GM18868 (cell line): ENCODE data around the gene PPA1.
A peak's percentile ranks its signal among the peaks of the same experiment; 100 is the strongest.
"Not testable (repeated sequence)": the region's sequence is repeated elsewhere in the genome, so short reads cannot be mapped to it uniquely, and the experiment has no call there.

Experiments
- ATAC-seq: cut with Tn5 transposase; IDR thresholded peaks from one replicate; pipeline ENCODE4 v1.9.1; 2021; ENCODE audit warnings: mild to moderate bottlenecking, moderate library complexity; ENCODE audit not compliant: unreplicated experiment

Gene PPA1

DNA sequence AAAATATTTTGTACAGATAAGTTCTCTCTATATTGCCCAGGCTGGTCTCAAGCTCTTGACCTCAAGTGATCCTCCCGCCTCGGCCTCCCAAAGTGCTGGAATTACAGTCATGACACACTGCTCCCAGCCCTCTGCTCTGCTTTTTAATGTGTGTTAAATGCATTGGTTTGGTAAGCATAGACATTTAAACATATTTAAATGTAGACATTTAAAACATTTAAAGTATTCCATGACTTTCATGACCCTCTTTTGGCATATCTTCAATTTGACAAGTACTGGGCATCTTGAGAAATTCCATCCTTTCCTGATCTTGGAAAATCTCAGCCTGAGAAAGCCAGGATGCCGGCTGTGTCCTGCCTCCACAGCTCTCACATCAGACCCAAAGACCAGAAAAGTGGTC is 57.7 kb downstream of the PPA1 start:
- no peak for ATAC-seq

DNA sequence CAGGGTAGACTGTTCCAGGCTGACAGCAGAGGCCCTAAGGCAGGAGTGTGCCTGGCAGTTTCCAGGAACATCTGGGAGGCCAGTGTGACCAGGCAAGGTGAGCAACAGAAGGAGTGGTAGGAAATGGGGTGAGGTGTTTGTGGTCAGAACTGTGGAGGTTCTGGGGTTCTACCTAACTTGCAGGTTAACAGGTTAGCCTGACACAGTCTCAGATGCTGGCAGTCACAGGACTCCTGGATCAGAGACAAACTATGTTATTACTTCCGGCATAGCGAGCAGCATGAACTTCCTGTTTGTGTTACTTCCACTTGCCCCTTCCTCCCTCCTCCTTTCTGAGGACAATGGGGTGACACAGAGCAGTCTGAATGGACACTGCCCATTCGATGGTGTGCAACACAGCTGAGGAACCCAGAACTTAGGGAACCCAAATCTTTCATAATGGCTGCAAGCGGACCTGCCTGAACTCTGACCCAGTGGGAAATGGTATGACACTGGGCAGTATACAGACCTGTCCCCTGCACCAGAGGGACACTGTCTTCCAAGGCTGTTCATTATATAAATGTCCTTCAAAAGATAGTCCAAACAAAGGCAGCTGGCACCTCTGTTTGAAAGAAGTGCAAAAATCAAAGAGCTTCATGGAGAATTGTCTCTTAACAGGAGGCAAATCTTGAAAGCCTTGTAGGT is 59.0 kb downstream of the PPA1 start:
- ATAC-seq: no peak

DNA sequence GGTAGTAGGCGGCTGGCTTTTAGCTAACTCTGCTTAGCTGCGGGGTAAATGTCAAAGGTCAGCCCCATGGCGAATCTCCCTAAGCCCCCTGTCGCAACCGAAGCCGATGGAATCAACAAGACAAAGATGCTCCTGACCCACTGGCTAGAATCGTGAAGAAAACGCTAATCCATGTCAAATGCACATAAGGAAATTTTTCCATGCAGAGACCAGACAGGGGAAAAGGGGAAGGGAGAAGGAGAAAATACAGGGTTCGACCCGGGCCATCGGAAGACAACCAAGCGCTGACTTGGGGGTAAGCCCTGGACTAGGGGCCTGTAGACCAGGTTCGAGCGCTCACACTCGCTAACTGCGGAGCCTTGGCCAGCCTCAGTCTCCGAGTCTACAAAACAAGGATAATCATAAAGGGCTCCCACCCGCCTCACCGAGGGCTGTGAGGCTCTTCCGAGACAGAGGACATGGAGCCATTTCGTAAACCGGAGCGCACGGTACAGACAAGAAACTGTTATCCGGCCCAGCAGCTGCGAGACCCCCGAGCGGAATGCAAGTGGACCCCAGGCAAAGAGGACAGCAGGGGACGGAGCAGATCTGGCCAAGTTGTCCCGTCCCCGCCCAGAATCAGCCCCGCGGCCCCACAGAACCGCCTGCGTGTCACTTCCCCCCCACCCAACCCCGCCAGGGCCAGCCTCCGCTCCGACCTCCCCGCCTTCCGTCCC is 63.4 kb downstream of the PPA1 start:
- ATAC-seq: peak; percentile 4

DNA sequence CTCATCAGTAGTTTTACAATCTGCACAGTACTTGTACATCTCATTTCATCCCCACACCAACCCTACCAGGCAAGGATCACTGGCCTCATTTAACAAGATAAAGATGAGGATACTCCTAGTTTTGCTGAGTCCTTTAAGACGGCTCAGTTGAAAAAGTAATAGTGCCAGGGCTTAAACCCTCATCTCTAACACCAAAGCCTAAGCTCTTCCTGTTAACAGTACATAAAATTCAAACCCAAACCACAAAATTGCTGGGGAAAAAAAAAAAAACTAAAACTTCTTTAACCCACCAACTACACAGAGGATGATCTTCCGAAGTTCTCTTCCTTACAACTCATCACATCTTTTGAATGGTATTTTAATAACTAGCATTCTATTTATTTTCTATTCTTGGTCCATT is 64.2 kb downstream of the PPA1 start:
- ATAC-seq: no peak

DNA sequence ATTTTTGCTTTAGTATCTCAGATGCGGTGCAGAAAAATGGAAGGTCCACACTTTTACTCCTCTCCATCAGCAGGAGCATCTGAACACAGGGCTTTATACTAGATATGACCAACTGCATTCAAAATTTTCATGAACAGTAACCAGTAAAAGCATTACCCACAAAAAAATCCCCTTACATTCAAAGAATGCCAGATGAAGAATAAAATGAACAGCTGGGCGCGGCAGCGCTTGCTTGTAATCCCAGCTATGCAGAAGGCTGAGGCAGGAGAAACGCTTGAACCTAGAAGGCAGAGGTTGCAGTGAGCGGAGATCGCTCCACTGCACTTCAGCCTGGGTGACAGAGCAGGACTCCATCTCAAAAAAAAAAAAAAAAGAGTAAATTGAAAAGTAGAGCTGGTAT is 66.0 kb downstream of the PPA1 start:
- ATAC-seq: no peak

DNA sequence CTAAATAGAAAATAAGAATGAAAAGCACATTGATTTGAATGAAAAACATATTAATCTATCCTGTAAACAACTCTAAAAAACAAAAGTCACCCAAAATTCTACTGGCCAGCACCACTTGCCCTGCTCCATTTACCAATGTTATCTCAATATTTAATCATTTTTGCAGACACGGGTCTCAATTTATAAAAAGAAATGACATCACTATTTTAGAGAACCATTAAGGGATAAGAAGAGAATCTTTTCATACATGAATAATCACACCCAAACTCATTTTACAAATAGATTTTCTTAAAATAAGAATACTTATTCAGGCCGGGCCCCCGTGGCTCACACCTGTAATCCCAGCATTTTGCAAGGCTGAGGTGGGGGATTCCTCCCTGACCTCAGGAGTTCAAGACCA is 66.8 kb downstream of the PPA1 start:
- ATAC-seq: no peak

DNA sequence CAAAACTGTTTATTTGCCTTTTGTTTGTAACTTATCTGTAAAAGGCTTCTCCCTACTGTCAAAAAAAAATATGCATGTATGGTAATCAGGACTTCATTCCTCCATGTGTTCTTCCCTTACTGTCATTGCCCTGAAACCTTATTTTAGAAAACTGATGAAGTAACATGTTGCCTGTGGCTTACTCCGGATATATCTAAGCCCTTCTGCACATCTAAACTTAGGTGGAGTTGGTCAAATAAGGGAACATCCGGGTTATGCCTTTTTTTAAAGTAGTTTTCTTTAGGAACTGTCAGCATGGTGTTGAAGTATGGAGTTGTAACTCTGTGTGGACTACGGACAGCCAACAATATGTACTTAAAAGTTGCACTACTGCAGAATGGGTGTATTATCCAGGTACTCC is 69.1 kb downstream of the PPA1 start:
- no peak for ATAC-seq

DNA sequence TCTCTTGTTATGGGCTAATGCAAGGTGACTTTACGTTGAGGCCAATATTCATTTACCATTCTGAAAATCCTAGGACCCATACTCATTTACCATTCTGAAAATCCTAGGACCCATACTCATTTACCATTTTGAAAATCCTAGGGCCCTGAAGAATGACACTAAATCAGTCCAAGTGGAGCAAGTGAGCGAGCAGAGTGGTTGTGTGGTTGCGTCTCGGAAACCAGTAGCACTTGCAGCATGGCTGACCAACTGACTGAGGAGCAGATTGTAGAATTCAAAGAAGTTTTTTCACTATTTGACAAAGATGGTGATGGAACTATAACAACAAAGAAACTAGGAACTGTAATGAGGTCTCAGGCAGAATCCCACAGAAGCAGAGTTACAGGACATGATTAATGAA is 69.8 kb downstream of the PPA1 start:
- ATAC-seq: no peak

DNA sequence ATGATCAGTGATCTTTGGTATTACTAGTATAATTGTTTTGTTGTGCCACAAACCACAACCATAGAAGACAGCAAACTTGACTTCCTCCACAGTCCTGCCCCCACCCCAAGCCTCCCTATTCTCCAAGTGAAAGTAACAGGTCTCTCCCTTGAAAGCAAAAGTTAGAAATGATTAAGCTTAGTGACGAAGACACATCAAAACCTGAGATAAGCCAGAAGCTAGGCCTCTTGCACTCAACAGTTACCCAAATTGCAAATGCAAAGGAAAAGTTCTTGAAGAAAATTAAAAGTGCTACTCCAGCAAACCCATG is 70.4 kb downstream of the PPA1 start:
- ATAC-seq: peak; percentile 65

DNA sequence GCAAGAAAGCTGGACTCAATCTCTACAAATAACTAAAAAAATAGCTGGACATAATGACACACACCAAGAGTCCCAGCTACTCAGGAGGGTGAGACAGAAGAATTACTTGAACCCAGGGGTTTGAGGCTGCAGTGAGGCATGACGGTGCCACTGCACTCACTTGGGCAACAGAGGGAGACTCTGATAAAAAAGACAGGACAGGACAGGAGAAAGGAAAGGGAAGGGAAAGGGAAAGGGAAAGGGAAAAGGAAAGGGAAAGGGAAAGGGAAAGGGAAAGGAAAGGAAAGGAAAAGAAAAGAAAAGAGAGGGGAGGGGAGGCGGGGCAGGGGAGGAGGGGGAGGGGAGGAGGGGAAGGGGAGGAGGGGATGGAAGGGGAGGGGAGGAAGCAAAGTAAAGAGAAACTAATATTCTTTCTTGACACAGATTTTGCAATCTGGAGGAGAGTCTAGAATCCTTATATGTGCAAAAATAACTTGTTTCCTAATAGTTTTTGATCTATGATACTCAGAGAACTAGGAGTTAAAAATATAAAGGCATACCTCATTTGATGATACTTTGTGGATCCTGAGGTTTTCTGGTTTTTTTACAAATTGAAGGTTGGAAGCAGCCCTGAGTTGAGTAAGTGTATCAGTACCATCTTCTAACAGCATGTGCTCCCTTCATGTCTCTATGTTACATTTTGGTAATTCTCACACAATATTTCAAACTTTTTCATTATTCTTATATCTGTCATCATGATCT is 70.9 kb downstream of the PPA1 start:
- no peak for ATAC-seq

DNA sequence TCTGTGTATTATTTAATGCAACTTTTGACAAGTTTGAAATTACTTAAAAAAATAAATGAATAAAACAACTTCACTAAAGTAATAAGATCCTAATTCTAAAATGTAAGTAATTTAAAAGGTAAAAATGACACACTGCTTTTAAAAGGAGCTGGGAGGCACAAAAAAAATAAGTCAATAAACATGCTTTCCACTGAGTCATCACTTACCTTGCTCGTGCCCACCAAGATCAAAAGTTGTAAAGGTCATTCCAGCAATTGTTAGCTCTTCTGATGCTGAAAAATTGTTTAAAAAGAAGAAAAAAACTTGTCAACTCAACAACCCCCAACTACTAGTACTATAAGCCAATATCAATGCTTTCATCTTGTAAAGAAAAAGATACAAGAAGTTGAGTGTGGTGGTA is 72.4 kb downstream of the PPA1 start:
- ATAC-seq: no peak

DNA sequence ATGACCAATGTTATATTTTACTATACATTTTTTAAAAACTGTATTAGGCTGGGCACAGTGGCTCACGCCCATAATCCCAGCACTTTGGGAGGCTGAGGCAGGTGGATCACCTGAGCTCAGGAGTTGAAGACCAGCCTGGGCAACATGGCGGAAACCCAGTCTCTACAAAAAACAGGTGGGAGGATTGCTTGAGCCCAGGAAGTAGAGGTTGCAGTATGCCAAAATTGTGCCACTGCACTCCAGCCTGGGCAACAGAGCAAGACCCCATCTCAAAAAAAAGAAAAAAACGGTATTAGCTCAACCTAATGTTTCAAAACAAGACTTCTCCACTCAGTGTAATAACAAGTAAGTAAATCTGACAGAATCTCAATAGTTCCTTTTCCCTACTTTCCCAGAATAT is 73.9 kb downstream of the PPA1 start:
- not testable (repeated sequence) for ATAC-seq

DNA sequence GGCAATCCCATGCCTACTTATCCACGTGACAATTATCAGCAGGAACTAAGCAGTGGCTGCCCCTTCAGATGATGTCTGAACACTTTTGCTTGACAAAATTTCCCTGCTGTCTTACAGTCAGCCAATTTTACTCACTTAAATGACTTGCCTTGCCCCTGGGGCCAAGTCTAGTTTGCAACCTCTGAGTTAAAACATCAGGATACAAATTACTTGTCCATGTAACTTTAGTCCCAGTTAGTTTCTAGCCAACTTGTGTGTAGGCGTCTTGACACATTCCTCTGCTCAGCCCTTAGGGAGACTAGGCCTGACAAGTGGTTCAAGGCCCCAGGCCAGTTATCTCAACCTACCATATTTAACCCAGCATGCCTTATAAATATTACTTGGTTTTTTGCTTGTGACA is 75.1 kb downstream of the PPA1 start:
- no peak for ATAC-seq

DNA sequence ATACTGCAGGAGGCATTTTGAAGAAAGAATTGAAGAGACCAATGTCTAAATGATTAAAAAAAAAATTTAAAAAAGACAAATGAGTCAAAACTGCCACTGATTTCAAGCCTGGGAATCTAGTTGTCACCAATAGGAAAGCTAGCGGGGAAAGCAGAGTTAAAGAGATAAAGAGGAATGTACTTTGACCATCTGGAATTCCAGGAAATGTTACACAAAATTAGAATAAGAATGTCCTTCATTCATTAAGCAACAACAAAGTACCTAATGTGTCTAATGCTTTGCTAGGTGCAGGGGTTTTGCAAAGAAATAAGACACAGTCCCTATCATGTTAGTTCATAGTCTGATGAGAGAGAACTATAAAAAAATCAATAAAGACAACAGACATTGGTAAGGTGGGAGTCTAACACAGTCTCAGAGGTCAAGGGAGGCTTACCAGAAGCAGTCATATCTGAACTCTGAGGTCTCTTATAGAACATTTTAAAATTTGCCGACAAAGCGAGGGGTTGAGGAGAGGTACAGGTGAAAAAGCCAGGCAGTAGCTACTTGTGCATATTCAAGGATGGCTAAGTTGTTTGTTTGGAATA is 77.9 kb downstream of the PPA1 start:
- ATAC-seq: no peak
